Erythroblast (primary cell): ENCODE measurements around the gene TCF19.

Experiments used
- GATA1 ChIP-seq: IDR thresholded peaks from 2 replicates; pipeline ENCODE4 v1.6.1; 2011; ENCODE audit warnings: low read depth, mild to moderate bottlenecking, control low read depth, low read length, moderate library complexity
- POLR2A ChIP-seq: IDR thresholded peaks from 2 replicates; pipeline ENCODE4 v1.6.1; 2011; ENCODE audit warnings: mild to moderate bottlenecking, low read length

- TF ChIP-seq POLR2A, result no peak
- TF ChIP-seq GATA1, result no peak
Measured at GRCh38 chr6:31120151-31120915, 38.1 kb upstream of the TCF19 start, which contains the start of gene CDSN.
